SK-N-SH treated with all-trans-retinoic acid at 6 μM for 48 hours (cell line): ENCODE data around the gene LARP4B.

Source experiments
- ATAC-seq: fragments of 200-7000 bp; cut with Tn5 transposase; 3 replicates; pipeline ENCODE4 v1.9.1; 2020; ENCODE audit warnings: mild to moderate bottlenecking, moderate library complexity
- ARNTL ChIP-seq: fragments of 450-650 bp; formaldehyde crosslinking; IDR thresholded peaks from 2 replicates; pipeline ENCODE4 v1.5.0; 2020; ENCODE audit warnings: low read depth, mild to moderate bottlenecking, moderate library complexity, borderline replicate concordance
- BACH2 ChIP-seq: fragments of 250-450 bp; sonication (Bioruptor Pico); IDR thresholded peaks from 2 replicates; pipeline ENCODE4 v1.9.0; 2021; ENCODE audit warnings: mild to moderate bottlenecking, borderline replicate concordance
- CREB5 ChIP-seq: fragments of 250-450 bp; sonication (Bioruptor Pico); IDR thresholded peaks from 2 replicates; pipeline ENCODE4 v1.5.1; 2020; ENCODE audit warnings: low read depth, mild to moderate bottlenecking, moderate library complexity
- CSDC2 ChIP-seq: fragments of 250-450 bp; sonication (Bioruptor Pico); IDR thresholded peaks from 2 replicates; pipeline ENCODE4 v1.5.0; 2020; ENCODE audit warnings: mild to moderate bottlenecking, moderate library complexity
- ESRRG ChIP-seq: fragments of 250-450 bp; sonication (Bioruptor Pico); IDR thresholded peaks from 2 replicates; pipeline ENCODE4 v1.6.1; 2021; ENCODE audit warnings: mild to moderate bottlenecking
- GLIS3 ChIP-seq: fragments of 250-450 bp; sonication (Bioruptor Pico); IDR thresholded peaks from 2 replicates; pipeline ENCODE4 v1.5.0; 2020; ENCODE audit warnings: mild to moderate bottlenecking, moderate library complexity
- OSR1 ChIP-seq: fragments of 250-450 bp; sonication (Bioruptor Pico); IDR thresholded peaks from 2 replicates; pipeline ENCODE4 v1.8.0; 2022; ENCODE audit warnings: moderate library complexity, mild to moderate bottlenecking, inconsistent platforms
- PATZ1 ChIP-seq: fragments of 250-450 bp; sonication (Bioruptor Pico); IDR thresholded peaks from 2 replicates; pipeline ENCODE4 v1.8.0; 2020; ENCODE audit warnings: mild to moderate bottlenecking, moderate library complexity, borderline replicate concordance
- POU6F1 ChIP-seq: fragments of 250-450 bp; sonication (Bioruptor Pico); IDR thresholded peaks from 2 replicates; pipeline ENCODE4 v1.8.0; 2021; ENCODE audit warnings: low read depth, mild to moderate bottlenecking, moderate library complexity, borderline replicate concordance
- PPARA ChIP-seq: fragments of 250-450 bp; sonication (Bioruptor Pico); IDR thresholded peaks from 2 replicates; pipeline ENCODE4 v1.5.0; 2020; ENCODE audit warnings: mild to moderate bottlenecking, borderline replicate concordance
- RARB ChIP-seq: fragments of 250-450 bp; sonication (Bioruptor Pico); IDR thresholded peaks from 2 replicates; pipeline ENCODE4 v1.8.0; 2021; ENCODE audit warnings: mild to moderate bottlenecking, moderate library complexity
- SNAI2 ChIP-seq: fragments of 250-450 bp; sonication (Bioruptor Pico); IDR thresholded peaks from 2 replicates; pipeline ENCODE4 v1.5.0; 2020; ENCODE audit warnings: mild to moderate bottlenecking, moderate library complexity
- TCF4 ChIP-seq: fragments of 250-450 bp; sonication (Bioruptor Pico); IDR thresholded peaks from 2 replicates; pipeline ENCODE4 v1.8.0; 2021; ENCODE audit warnings: mild to moderate bottlenecking, moderate library complexity, borderline replicate concordance
- TOX ChIP-seq: fragments of 250-450 bp; sonication (Bioruptor Pico); IDR thresholded peaks from 2 replicates; pipeline ENCODE4 v1.8.0; 2021; ENCODE audit warnings: mild to moderate bottlenecking, moderate library complexity, borderline replicate concordance
- TSHZ2 ChIP-seq: fragments of 250-450 bp; sonication (Bioruptor Pico); IDR thresholded peaks from 2 replicates; pipeline ENCODE4 v1.5.0; 2020; ENCODE audit warnings: mild to moderate bottlenecking, moderate library complexity
- ZC3H10 ChIP-seq: fragments of 250-450 bp; sonication (Bioruptor Pico); IDR thresholded peaks from 2 replicates; pipeline ENCODE4 v1.5.1; 2021; ENCODE audit warnings: mild to moderate bottlenecking, moderate library complexity
- ZFP3 ChIP-seq: fragments of 250-450 bp; sonication (Bioruptor Pico); IDR thresholded peaks from 2 replicates; pipeline ENCODE4 v1.5.0; 2020; ENCODE audit warnings: mild to moderate bottlenecking, moderate library complexity
- ZFP30 ChIP-seq: fragments of 450-650 bp; formaldehyde crosslinking; IDR thresholded peaks from 2 replicates; pipeline ENCODE4 v1.5.0; 2022; ENCODE audit warnings: mild to moderate bottlenecking, moderate library complexity
- ZNF565 ChIP-seq: fragments of 450-650 bp; formaldehyde crosslinking; conservative IDR thresholded peaks from 2 replicates; pipeline ENCODE4 v1.5.0; 2020; ENCODE audit warnings: low read depth, mild to moderate bottlenecking, moderate library complexity
- ZNF70 ChIP-seq: fragments of 450-650 bp; formaldehyde crosslinking; IDR thresholded peaks from 2 replicates; pipeline ENCODE4 v1.5.0; 2020; ENCODE audit warnings: mild to moderate bottlenecking, moderate library complexity
- ZNF8 ChIP-seq: fragments of 450-650 bp; formaldehyde crosslinking; IDR thresholded peaks from 2 replicates; pipeline ENCODE4 v1.5.0; 2020; ENCODE audit warnings: mild to moderate bottlenecking, moderate library complexity

The LARP4B gene

GRCh38 chr10:819326-819725 lies 112.2 kb downstream of the LARP4B start:
- TF ChIP-seq CSDC2 (CRISPR knock-in tag), result no peak
- TF ChIP-seq ARNTL (CRISPR knock-in tag), result no peak
- TF ChIP-seq OSR1, result no peak
- no peak for TF ChIP-seq ZFP30 (CRISPR knock-in tag)
- no peak for TF ChIP-seq GLIS3 (CRISPR knock-in tag)
- TF ChIP-seq TSHZ2 (CRISPR knock-in tag), result no peak
- no peak for TF ChIP-seq BACH2 (CRISPR knock-in tag)
- no peak for TF ChIP-seq POU6F1 (CRISPR knock-in tag)
- TF ChIP-seq ZFP3 (CRISPR knock-in tag), result no peak
- no peak for ATAC-seq

GRCh38 chr10:818526-819220 lies 112.8 kb downstream of the LARP4B start:
- ATAC-seq, result no peak
- TF ChIP-seq PPARA (CRISPR knock-in tag), result no peak
- TF ChIP-seq SNAI2 (CRISPR knock-in tag), result no peak
- TF ChIP-seq OSR1, result no peak
- no peak for TF ChIP-seq ZNF8 (CRISPR knock-in tag)
- no peak for TF ChIP-seq ESRRG (CRISPR knock-in tag)
- TF ChIP-seq ZC3H10 (CRISPR knock-in tag), result no peak
- no peak for TF ChIP-seq PATZ1
- no peak for TF ChIP-seq ZFP30 (CRISPR knock-in tag)
- no peak for TF ChIP-seq TOX (CRISPR knock-in tag)
- no peak for TF ChIP-seq ARNTL (CRISPR knock-in tag)
- TF ChIP-seq ZNF565 (CRISPR knock-in tag), result no peak
- no peak for TF ChIP-seq CREB5 (CRISPR knock-in tag)
- TF ChIP-seq GLIS3 (CRISPR knock-in tag), result no peak
- no peak for TF ChIP-seq TSHZ2 (CRISPR knock-in tag)
- no peak for TF ChIP-seq ZNF70
- no peak for TF ChIP-seq POU6F1 (CRISPR knock-in tag)
- TF ChIP-seq RARB (CRISPR knock-in tag), result no peak
- TF ChIP-seq ZFP3 (CRISPR knock-in tag), result no peak
- TF ChIP-seq TCF4, result no peak
- TF ChIP-seq, all 23 proteins: peak for 0
